CD4-positive, alpha-beta memory T cell (primary cell): ENCODE measurements around the gene GYG2. TPM values are rescaled to one million over a fixed set of nuclear protein-coding genes. Genes with fewer than 3 reads are reported as not detected.

ENCODE experiments used
- CTCF ChIA-PET: fragments of 350-600 bp; sonication (Branson Sonifier 250); formaldehyde crosslinking; loops from one replicate; lab custom pipeline; 2021; ENCODE audit warnings: inconsistent platforms; ENCODE audit not compliant: partially characterized antibody; lab: Charles Lee
- POLR2A ChIA-PET: fragments of 350-600 bp; sonication (Branson Sonifier 250); formaldehyde crosslinking; loops from one replicate; lab custom pipeline; 2021; ENCODE audit not compliant: partially characterized antibody; lab: Charles Lee
- DNase-seq, 5 donors: peaks; one replicate each; pipeline versions ENCODE4 v3.0.0 to v3.0.0-alpha.2; 2020 to 2022; ENCODE audit warnings: mixed read lengths in 1 of 5
- H3K27ac ChIP-seq: one replicate; pipeline ENCODE4 v1.7.0; 2013; ENCODE audit warnings: low read depth, low read length
- H3K27me3 ChIP-seq: 2 replicates; pipeline ENCODE4 v1.7.0; 2013; ENCODE audit warnings: mild to moderate bottlenecking, low read length, moderate library complexity; ENCODE audit not compliant: insufficient read depth
- H3K36me3 ChIP-seq: 2 replicates; pipeline ENCODE4 v1.7.0; 2013; ENCODE audit warnings: mild to moderate bottlenecking, low read length, moderate library complexity; ENCODE audit not compliant: insufficient read depth
- H3K4me1 ChIP-seq: 2 replicates; pipeline ENCODE4 v1.7.0; 2013; ENCODE audit warnings: mild to moderate bottlenecking, low read length, moderate library complexity; ENCODE audit not compliant: insufficient read depth
- H3K4me3 ChIP-seq, 2 donors: one replicate each; pipeline ENCODE4 v1.7.0; 2013; ENCODE audit warnings: low read length in 2 of 2, mild to moderate bottlenecking in 1 of 2
- H3K9me3 ChIP-seq, 2 donors: one replicate each; pipeline ENCODE4 v1.7.0; 2013; ENCODE audit warnings: low read length in 2 of 2, control low read depth in 1 of 2; ENCODE audit not compliant: control insufficient read depth in 1 of 2
- H3K27ac Mint-ChIP-seq, 7 donors: one replicate each; pipeline ENCODE4 v1.8.0; 2020 to 2021; ENCODE audit warnings: mixed read lengths in 7 of 7, mild to moderate bottlenecking in 6 of 7, inconsistent platforms in 3 of 7, moderate library complexity in 3 of 7
- H3K27me3 Mint-ChIP-seq, 2 donors: one replicate each; pipeline ENCODE4 v1.8.0; 2020 to 2021; ENCODE audit warnings: mixed read lengths in 2 of 2
- H3K36me3 Mint-ChIP-seq, 2 donors: one replicate each; pipeline ENCODE4 v1.8.0; 2020 to 2021; ENCODE audit warnings: mixed read lengths in 2 of 2, inconsistent platforms in 1 of 2, mild to moderate bottlenecking in 1 of 2
- H3K4me1 Mint-ChIP-seq, 4 donors: one replicate each; pipeline ENCODE4 v1.8.0; 2020 to 2021; ENCODE audit warnings: mixed read lengths in 4 of 4, mild to moderate bottlenecking in 1 of 4
- H3K4me3 Mint-ChIP-seq, 8 donors: one replicate each; pipeline ENCODE4 v1.8.0; 2020 to 2021; ENCODE audit warnings: mixed read lengths in 8 of 8, mild to moderate bottlenecking in 7 of 8, moderate library complexity in 6 of 8, inconsistent platforms in 3 of 8
- H3K9me3 Mint-ChIP-seq, 8 donors: one replicate each; pipeline ENCODE4 v1.8.0; 2020 to 2021; ENCODE audit warnings: mixed read lengths in 8 of 8, mild to moderate bottlenecking in 5 of 8, inconsistent platforms in 3 of 8, moderate library complexity in 1 of 8
- intact Hi-C: fragments of 100-400 bp; cut with micrococcal nuclease; formaldehyde crosslinking; loops from one replicate; pipeline ENCODE4 v1.15.1; 2023
- polyA plus RNA-seq, 2 donors: library from polyadenylated mRNA; unstranded; fragments of 300-500 nt; fragmentation: Illumina TruSeq; gene quantifications; one replicate each; pipeline ENCODE4 v1.2.3, GENCODE V29; 2021
- total RNA-seq, 2 experiments: library from RNA; stranded (reverse); gene quantifications; one replicate each; pipeline ENCODE4 v1.2.3, GENCODE V29; 2021

The GYG2 gene
- total and polyA plus RNA-seq, 4 experiments from 2014 or later = not detected

GRCh38 chrX:2870650-2871049 lies 41.9 kb downstream of the GYG2 start:
- Histone ChIP-seq H3K9me3 (no peaks in the 10 kb centered on the region), H3K27ac (no peak overlapping the region), H3K4me1 (no peaks in the 10 kb centered on the region), H3K36me3 (no peaks in the 10 kb centered on the region), H3K4me3 (no peak overlapping the region), H3K27me3 (no peaks in the 10 kb centered on the region)
- no peak for DNase-seq
- ChIA-PET CTCF (no interaction called here), POLR2A (no interaction called here)
- intact Hi-C loops = no loop called here
- no peak overlapping the region for H3K4me3 Mint-ChIP-seq
- H3K4me1 Mint-ChIP-seq = no peaks in the 10 kb centered on the region
- H3K27me3 Mint-ChIP-seq = peaks cover 1 to 3% of the 10 kb centered on the region in 2 donors
- H3K36me3 Mint-ChIP-seq = no peaks in the 10 kb centered on the region
- H3K27ac Mint-ChIP-seq = no peak overlapping the region
- H3K9me3 Mint-ChIP-seq = peaks cover 0 to 21% (median 6%) of the 10 kb centered on the region in 8 donors

DNA sequence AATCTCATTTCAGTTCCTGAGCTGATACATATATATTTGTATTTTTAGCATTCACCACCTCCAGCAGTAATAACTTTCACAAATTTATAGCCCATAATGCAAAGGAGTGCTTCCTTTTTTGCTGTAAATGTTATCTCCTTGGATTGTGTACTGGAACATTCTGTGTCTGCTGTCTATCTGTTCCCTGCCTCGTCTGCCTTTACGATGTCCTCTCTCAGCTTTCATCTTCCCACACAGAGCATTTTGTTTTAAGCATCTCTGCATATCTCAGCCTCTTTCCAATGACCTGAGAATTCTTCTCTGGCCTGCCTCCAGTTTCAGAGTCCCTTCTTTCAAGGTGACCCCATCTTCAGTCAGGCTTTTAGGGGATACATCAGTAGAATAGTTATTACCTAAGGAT lies 43.1 kb downstream of the GYG2 start:
- no peaks in the 10 kb centered on the region for H3K36me3 Mint-ChIP-seq
- no peak for DNase-seq
- Histone ChIP-seq H3K27me3 (no peaks in the 10 kb centered on the region), H3K4me1 (no peaks in the 10 kb centered on the region), H3K4me3 (no peak overlapping the region), H3K9me3 (no peaks in the 10 kb centered on the region), H3K27ac (no peak overlapping the region), H3K36me3 (no peaks in the 10 kb centered on the region)
- peaks cover 1 to 3% of the 10 kb centered on the region in 2 donors for H3K27me3 Mint-ChIP-seq
- no peak overlapping the region for H3K27ac Mint-ChIP-seq
- POLR2A ChIA-PET = no interaction called here
- intact Hi-C loops = no loop called here
- no peaks in the 10 kb centered on the region for H3K4me1 Mint-ChIP-seq
- CTCF ChIA-PET = no interaction called here
- peaks cover 0 to 21% (median 6%) of the 10 kb centered on the region in 8 donors for H3K9me3 Mint-ChIP-seq
- no peak overlapping the region for H3K4me3 Mint-ChIP-seq

DNA sequence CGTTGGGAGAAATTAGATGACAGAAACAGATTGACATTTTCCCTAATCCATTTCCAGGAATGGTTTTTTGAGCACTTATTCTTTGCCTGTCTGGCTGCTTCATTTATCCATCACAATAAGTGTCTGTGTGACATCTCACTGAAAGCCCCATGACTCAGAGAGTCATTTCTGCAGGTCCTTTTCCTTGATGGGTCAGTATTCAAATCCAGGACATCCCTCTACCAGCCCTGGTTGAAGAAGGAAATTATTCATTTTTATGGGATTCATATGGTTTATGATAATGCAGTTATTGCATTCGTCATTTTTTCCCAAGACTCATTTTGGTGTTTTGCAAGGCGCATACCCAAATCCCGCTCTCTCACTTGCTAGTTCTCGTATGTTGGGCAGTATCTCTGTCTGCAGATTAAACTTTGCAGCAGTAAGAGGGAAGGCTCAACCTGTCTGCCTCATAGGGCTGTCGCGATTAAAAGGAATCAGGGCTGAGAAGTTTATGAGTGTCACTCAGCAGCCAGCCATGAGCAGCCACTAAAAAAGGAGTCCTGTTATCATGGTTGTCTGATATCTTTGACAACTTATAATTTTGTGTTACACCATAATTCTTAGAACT lies 44.0 kb downstream of the GYG2 start:
- H3K36me3 ChIP-seq = no peaks in the 10 kb centered on the region
- Mint-ChIP-seq H3K4me1 (no peaks in the 10 kb centered on the region), H3K27ac (no peak overlapping the region), H3K4me3 (no peak overlapping the region), H3K36me3 (no peaks in the 10 kb centered on the region), H3K27me3 (peaks cover 1 to 3% of the 10 kb centered on the region in 2 donors), H3K9me3 (peaks cover 0 to 21% (median 6%) of the 10 kb centered on the region in 8 donors)
- ChIA-PET CTCF (no interaction called here), POLR2A (no interaction called here)
- no peak for DNase-seq
- intact Hi-C loops = no loop called here
- H3K27ac ChIP-seq = no peak overlapping the region
- H3K4me1 ChIP-seq = no peaks in the 10 kb centered on the region
- no peaks in the 10 kb centered on the region for H3K9me3 ChIP-seq
- no peaks in the 10 kb centered on the region for H3K27me3 ChIP-seq
- H3K4me3 ChIP-seq = no peak overlapping the region

GRCh38 chrX:2874222-2875135 lies 45.7 kb downstream of the GYG2 start:
- no peaks in the 10 kb centered on the region for H3K36me3 ChIP-seq
- CTCF ChIA-PET = no interaction called here
- H3K4me3 Mint-ChIP-seq = no peak overlapping the region

GRCh38 chrX:2875136-2875481 lies 46.4 kb downstream of the GYG2 start:
- POLR2A ChIA-PET = no interaction called here
- Histone ChIP-seq H3K36me3 (no peaks in the 10 kb centered on the region), H3K27ac (no peak overlapping the region), H3K27me3 (no peaks in the 10 kb centered on the region), H3K4me3 (no peak overlapping the region), H3K9me3 (no peaks in the 10 kb centered on the region), H3K4me1 (no peaks in the 10 kb centered on the region)
- H3K4me1 Mint-ChIP-seq = no peaks in the 10 kb centered on the region
- H3K9me3 Mint-ChIP-seq = peaks cover 0 to 11% (median 2%) of the 10 kb centered on the region in 8 donors
- H3K36me3 Mint-ChIP-seq = no peaks in the 10 kb centered on the region
- intact Hi-C loops = no loop called here
- H3K27ac Mint-ChIP-seq = no peak overlapping the region
- CTCF ChIA-PET = no interaction called here
- H3K27me3 Mint-ChIP-seq = peaks cover 3 to 4% of the 10 kb centered on the region in 2 donors
- no peak overlapping the region for H3K4me3 Mint-ChIP-seq
- DNase-seq = no peak

More at GRCh38 chrX:2874222-2875135, 45.7 kb downstream of the GYG2 start:
- POLR2A ChIA-PET = no interaction called here
- intact Hi-C loops = no loop called here
- H3K4me1 Mint-ChIP-seq = no peaks in the 10 kb centered on the region
- Histone ChIP-seq H3K27ac (no peak overlapping the region), H3K9me3 (no peaks in the 10 kb centered on the region), H3K27me3 (no peaks in the 10 kb centered on the region), H3K4me3 (no peak overlapping the region), H3K4me1 (no peaks in the 10 kb centered on the region)
- peaks cover 1 to 3% of the 10 kb centered on the region in 2 donors for H3K27me3 Mint-ChIP-seq
- DNase-seq = no peak
- no peak overlapping the region for H3K27ac Mint-ChIP-seq
- no peaks in the 10 kb centered on the region for H3K36me3 Mint-ChIP-seq
- peaks cover 0 to 15% (median 5%) of the 10 kb centered on the region in 8 donors for H3K9me3 Mint-ChIP-seq

GRCh38 chrX:2875798-2876399 lies 47.2 kb downstream of the GYG2 start:
- Mint-ChIP-seq H3K9me3 (peaks cover 0 to 6% (median 2%) of the 10 kb centered on the region in 8 donors), H3K36me3 (no peaks in the 10 kb centered on the region), H3K4me3 (no peak overlapping the region), H3K27me3 (peaks cover 3 to 4% of the 10 kb centered on the region in 2 donors), H3K4me1 (no peaks in the 10 kb centered on the region), H3K27ac (no peak overlapping the region)
- Histone ChIP-seq H3K36me3 (no peaks in the 10 kb centered on the region), H3K4me1 (no peaks in the 10 kb centered on the region), H3K27me3 (no peaks in the 10 kb centered on the region), H3K27ac (no peak overlapping the region), H3K4me3 (no peak overlapping the region), H3K9me3 (no peaks in the 10 kb centered on the region)
- intact Hi-C loops = no loop called here
- POLR2A ChIA-PET = no interaction called here
- no peak for DNase-seq
- CTCF ChIA-PET = no interaction called here

- Histone ChIP-seq H3K27ac (no peak overlapping the region), H3K27me3 (no peaks in the 10 kb centered on the region), H3K4me1 (no peaks in the 10 kb centered on the region), H3K36me3 (no peaks in the 10 kb centered on the region), H3K9me3 (no peaks in the 10 kb centered on the region), H3K4me3 (no peak overlapping the region)
- CTCF ChIA-PET = no interaction called here
- Mint-ChIP-seq H3K27me3 (peaks cover under 1 to 4% of the 10 kb centered on the region in 2 donors), H3K4me1 (no peaks in the 10 kb centered on the region), H3K4me3 (no peak overlapping the region), H3K27ac (no peak overlapping the region), H3K36me3 (peaks cover 0 to 3% of the 10 kb centered on the region in 2 donors), H3K9me3 (peaks cover 0 to 4% (median 0%) of the 10 kb centered on the region in 8 donors)
- no peak for DNase-seq
- POLR2A ChIA-PET = no interaction called here
- intact Hi-C loops = no loop called here
These were observed 49.8 kb downstream of the GYG2 start for GRCh38 chrX:2878563-2878962.
